HEK293 (cell line): ENCODE measurements around the gene ATP2C1.

ENCODE experiments used
- BCL11A ChIP-seq: fragments of 450-650 bp; formaldehyde crosslinking; IDR thresholded peaks from 2 replicates; pipeline ENCODE4 v1.5.1; 2016; ENCODE audit warnings: low read depth, missing biosample characterization, missing genetic modification characterization
- BCL11B ChIP-seq: fragments of 450-650 bp; formaldehyde crosslinking; IDR thresholded peaks from 2 replicates; pipeline ENCODE4 v1.5.1; 2016; ENCODE audit warnings: low read depth, missing biosample characterization, missing genetic modification characterization
- ZBTB20 ChIP-seq: fragments of 450-650 bp; formaldehyde crosslinking; IDR thresholded peaks from 2 replicates; pipeline ENCODE4 v1.5.1; 2016; ENCODE audit warnings: missing biosample characterization, missing genetic modification characterization
- ZFP37 ChIP-seq: fragments of 450-650 bp; formaldehyde crosslinking; IDR thresholded peaks from 2 replicates; pipeline ENCODE4 v1.5.1; 2016; ENCODE audit warnings: missing biosample characterization, missing genetic modification characterization
- ZNF350 ChIP-seq: fragments of 450-650 bp; formaldehyde crosslinking; IDR thresholded peaks from 2 replicates; pipeline ENCODE4 v1.5.0; 2017; ENCODE audit warnings: missing biosample characterization, mild to moderate bottlenecking, missing genetic modification characterization
- ZNF624 ChIP-seq: fragments of 450-650 bp; formaldehyde crosslinking; IDR thresholded peaks from 2 replicates; pipeline ENCODE4 v1.5.1; 2017; ENCODE audit warnings: missing biosample characterization, missing genetic modification characterization
- TF ChIP-seq, protein P1 (sequence below): fragments of 450-650 bp; formaldehyde crosslinking; IDR thresholded peaks from 2 replicates; pipeline ENCODE4 v1.5.1; 2016; ENCODE audit warnings: missing biosample characterization, missing genetic modification characterization

DNA sequence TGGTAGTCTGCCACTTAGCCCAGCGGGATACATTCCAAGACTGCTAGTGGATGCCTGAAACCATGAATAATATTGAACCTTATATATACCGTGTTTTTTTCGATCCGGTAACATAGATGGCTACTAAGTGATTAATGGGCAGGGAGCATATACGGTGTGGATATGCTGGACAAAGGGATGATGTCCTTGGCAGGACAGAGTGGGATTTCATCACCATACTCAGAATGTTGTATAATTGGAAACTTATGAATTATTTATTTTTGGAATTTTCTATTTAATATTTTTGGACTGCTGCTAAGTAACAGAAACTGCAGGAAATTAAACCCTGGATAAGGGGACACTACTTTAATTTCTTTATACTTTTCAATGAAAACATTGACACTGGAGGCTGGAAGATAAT is 79.5 kb downstream of the ATP2C1 start:
- TF ChIP-seq ZNF350, result no peak
- TF ChIP-seq ZFP37 (tag by site-specific recombination), result no peak
- no peak for TF ChIP-seq BCL11A (tag by site-specific recombination)
- no peak for TF ChIP-seq ZNF624 (tag by site-specific recombination)
- no peak for TF ChIP-seq ZBTB20 (tag by site-specific recombination)
- TF ChIP-seq BCL11B (tag by site-specific recombination), result no peak
- TF ChIP-seq, protein P1, sequence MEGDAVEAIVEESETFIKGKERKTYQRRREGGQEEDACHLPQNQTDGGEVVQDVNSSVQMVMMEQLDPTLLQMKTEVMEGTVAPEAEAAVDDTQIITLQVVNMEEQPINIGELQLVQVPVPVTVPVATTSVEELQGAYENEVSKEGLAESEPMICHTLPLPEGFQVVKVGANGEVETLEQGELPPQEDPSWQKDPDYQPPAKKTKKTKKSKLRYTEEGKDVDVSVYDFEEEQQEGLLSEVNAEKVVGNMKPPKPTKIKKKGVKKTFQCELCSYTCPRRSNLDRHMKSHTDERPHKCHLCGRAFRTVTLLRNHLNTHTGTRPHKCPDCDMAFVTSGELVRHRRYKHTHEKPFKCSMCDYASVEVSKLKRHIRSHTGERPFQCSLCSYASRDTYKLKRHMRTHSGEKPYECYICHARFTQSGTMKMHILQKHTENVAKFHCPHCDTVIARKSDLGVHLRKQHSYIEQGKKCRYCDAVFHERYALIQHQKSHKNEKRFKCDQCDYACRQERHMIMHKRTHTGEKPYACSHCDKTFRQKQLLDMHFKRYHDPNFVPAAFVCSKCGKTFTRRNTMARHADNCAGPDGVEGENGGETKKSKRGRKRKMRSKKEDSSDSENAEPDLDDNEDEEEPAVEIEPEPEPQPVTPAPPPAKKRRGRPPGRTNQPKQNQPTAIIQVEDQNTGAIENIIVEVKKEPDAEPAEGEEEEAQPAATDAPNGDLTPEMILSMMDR (tag by site-specific recombination), result no peak
